H1 (cell line): ENCODE results near the gene RAI2. TPM values are rescaled to one million over a fixed set of nuclear protein-coding genes. Genes with fewer than 3 reads are reported as not detected.

Source experiments
- SP2 ChIP-seq: IDR thresholded peaks from 2 replicates; pipeline ENCODE4 v1.6.1; 2012; ENCODE audit warnings: mild to moderate bottlenecking, low read length, inconsistent platforms
- USF2 ChIP-seq: IDR thresholded peaks from 2 replicates; pipeline ENCODE4 v1.6.1; 2011; ENCODE audit warnings: low read length, improper control_type of control experiment
- polyA plus RNA-seq, 7 experiments: library from polyadenylated mRNA; depleted of rRNA in 3 of 7; stranded (reverse) in 5 of 7; unstranded in 2 of 7; fragments of >200 nt in 5 of 7; fragments of 200-250 nt in 2 of 7; gene quantifications; 1 replicate in 5 of 7; 2 replicates in 1 of 7; 4 replicates in 1 of 7; pipeline versions ENCODE4 v1.2.1 to v1.2.3, GENCODE V29; 2011 to 2013; ENCODE audit warnings: missing spikeins in 2 of 7, mixed read lengths in 2 of 7
- total RNA-seq: library from RNA; stranded (reverse); fragmentation: NEBNext Ultra II Directional; extraction: Animal tissue kit (Norgen Biotek cat#: 25700); gene quantifications from 2 replicates; pipeline ENCODE4 v1.2.1, GENCODE V29; 2021

Gene RAI2
- total and polyA plus RNA-seq, 2 of the 8 experiments (the other 6 are each of a cell fraction or from before 2014, with no cell fraction given), result 0.60 to 2.0 TPM

GRCh38 chrX:17820100-17820499 is 41.0 kb downstream of the RAI2 start (continued):
- TF ChIP-seq USF2, result no peak
- no peak for TF ChIP-seq SP2
